H9 (cell line): Measurements from ENCODE around the gene NKD1. TPM values are rescaled to one million over a fixed set of nuclear protein-coding genes. Genes with fewer than 3 reads are reported as not detected.

Source experiments
- DNase-seq: peaks from one replicate; pipeline ENCODE4 v3.0.0-alpha.2; 2017
- H2AFZ ChIP-seq: one replicate; pipeline ENCODE4 v1.6.1; 2013; ENCODE audit warnings: mild to moderate bottlenecking, low read length, control low read depth, moderate library complexity
- H2AK5ac ChIP-seq: 2 replicates; pipeline ENCODE4 v1.6.1; 2013; ENCODE audit warnings: low read length, control low read depth, mixed read lengths; ENCODE audit not compliant: insufficient read length
- H2BK120ac ChIP-seq: one replicate; pipeline ENCODE4 v1.6.1; 2013; ENCODE audit warnings: low read depth, mild to moderate bottlenecking, low read length, control low read depth, inconsistent platforms; ENCODE audit not compliant: poor library complexity, severe bottlenecking
- H2BK12ac ChIP-seq: 2 replicates; pipeline ENCODE4 v1.6.1; 2013; ENCODE audit warnings: low read length, control low read depth, mixed read lengths, low read depth; ENCODE audit not compliant: insufficient read length
- H2BK15ac ChIP-seq: 2 replicates; pipeline ENCODE4 v1.6.1; 2013; ENCODE audit warnings: low read depth, low read length, control low read depth
- H2BK20ac ChIP-seq: one replicate; pipeline ENCODE4 v1.6.1; 2013; ENCODE audit warnings: low read depth, mild to moderate bottlenecking, low read length, control low read depth, inconsistent platforms; ENCODE audit not compliant: poor library complexity, severe bottlenecking
- H2BK5ac ChIP-seq: 2 replicates; pipeline ENCODE4 v1.6.1; 2013; ENCODE audit warnings: low read length, control low read depth, mixed read lengths; ENCODE audit not compliant: insufficient read length
- H3K14ac ChIP-seq: 2 replicates; pipeline ENCODE4 v1.6.1; 2013; ENCODE audit warnings: low read length, control low read depth; ENCODE audit not compliant: insufficient read depth
- H3K18ac ChIP-seq: 2 replicates; pipeline ENCODE4 v1.6.1; 2013; ENCODE audit warnings: low read depth, mild to moderate bottlenecking, mixed read lengths, low read length, control low read depth; ENCODE audit not compliant: insufficient read length
- H3K23ac ChIP-seq: 2 replicates; pipeline ENCODE4 v1.6.1; 2013; ENCODE audit warnings: low read length, control low read depth, mixed read lengths, low read depth; ENCODE audit not compliant: insufficient read length
- H3K23me2 ChIP-seq: 2 replicates; pipeline ENCODE4 v1.6.1; 2013; ENCODE audit warnings: low read depth, mild to moderate bottlenecking, mixed read lengths, low read length, control low read depth; ENCODE audit not compliant: insufficient read length, poor library complexity, severe bottlenecking
- H3K27ac ChIP-seq: 2 replicates; pipeline ENCODE4 v1.5.1; 2013; ENCODE audit warnings: low read length, control low read depth, mixed read lengths, low read depth; ENCODE audit not compliant: insufficient read length
- H3K27me3 ChIP-seq: 2 replicates; pipeline ENCODE4 v1.6.1; 2013; ENCODE audit warnings: low read length, control low read depth, inconsistent platforms; ENCODE audit not compliant: insufficient read depth
- H3K4ac ChIP-seq: 2 replicates; pipeline ENCODE4 v1.6.1; 2013; ENCODE audit warnings: low read depth, mild to moderate bottlenecking, control low read depth, inconsistent platforms, low read length, moderate library complexity
- H3K4me1 ChIP-seq: 2 replicates; pipeline ENCODE4 v1.6.1; 2013; ENCODE audit warnings: low read length, control low read depth, inconsistent platforms; ENCODE audit not compliant: insufficient read depth
- H3K4me2 ChIP-seq: 2 replicates; pipeline ENCODE4 v1.6.1; 2013; ENCODE audit warnings: low read length, control low read depth, mixed read lengths; ENCODE audit not compliant: insufficient read length, insufficient read depth
- H3K56ac ChIP-seq: 2 replicates; pipeline ENCODE4 v1.6.1; 2013; ENCODE audit warnings: low read depth, mild to moderate bottlenecking, mixed read lengths, low read length, control low read depth; ENCODE audit not compliant: insufficient read length
- H3K79me1 ChIP-seq: 2 replicates; pipeline ENCODE4 v1.6.1; 2013; ENCODE audit warnings: low read depth, mild to moderate bottlenecking, moderate library complexity, low read length, control low read depth, inconsistent platforms; ENCODE audit not compliant: insufficient read depth, poor library complexity, severe bottlenecking
- H3K79me2 ChIP-seq: 2 replicates; pipeline ENCODE4 v1.6.1; 2013; ENCODE audit warnings: low read length, control low read depth, inconsistent platforms; ENCODE audit not compliant: insufficient read depth
- H3K9ac ChIP-seq: 2 replicates; pipeline ENCODE4 v1.6.1; 2013; ENCODE audit warnings: low read length, control low read depth, mixed read lengths; ENCODE audit not compliant: insufficient read length; ENCODE audit errors: extremely low read depth
- H3K9me3 ChIP-seq: one replicate; pipeline ENCODE4 v1.6.1; 2013; ENCODE audit warnings: low read depth, low read length, inconsistent platforms; ENCODE audit not compliant: control insufficient read depth
- H3T11ph ChIP-seq: one replicate; pipeline ENCODE4 v1.6.1; 2013; ENCODE audit warnings: mild to moderate bottlenecking, low read length, control low read depth, inconsistent platforms
- H4K20me1 ChIP-seq: one replicate; pipeline ENCODE4 v1.6.1; 2013; ENCODE audit not compliant: control insufficient read depth, insufficient read length, insufficient read depth
- H4K5ac ChIP-seq: 2 replicates; pipeline ENCODE4 v1.6.1; 2013; ENCODE audit warnings: low read depth, mild to moderate bottlenecking, mixed read lengths, low read length, control low read depth; ENCODE audit not compliant: insufficient read length
- H4K8ac ChIP-seq: replicated peaks from 2 replicates; pipeline ENCODE4 v1.6.1; 2013; ENCODE audit warnings: low read length, control low read depth, mixed read lengths, low read depth; ENCODE audit not compliant: insufficient read length
- H4K91ac ChIP-seq: 2 replicates; pipeline ENCODE4 v1.6.1; 2013; ENCODE audit warnings: low read depth, mild to moderate bottlenecking, moderate library complexity, mixed read lengths, low read length, control low read depth; ENCODE audit not compliant: insufficient read length
- H3K27ac Mint-ChIP-seq, 3 experiments: 2 replicates in 2 of 3; 3 replicates in 1 of 3; pipeline ENCODE4 v1.8.0; 2020 to 2021; ENCODE audit warnings: mixed read lengths in 3 of 3, mild to moderate bottlenecking in 1 of 3, moderate library complexity in 1 of 3
- H3K27me3 Mint-ChIP-seq: 2 replicates; pipeline ENCODE4 v1.8.0; 2021; ENCODE audit warnings: low read depth, mild to moderate bottlenecking, moderate library complexity, mixed read lengths
- H3K36me3 Mint-ChIP-seq, 3 experiments: 2 replicates in 2 of 3; 3 replicates in 1 of 3; pipeline ENCODE4 v1.8.0; 2020 to 2021; ENCODE audit warnings: low read depth in 3 of 3, mixed read lengths in 3 of 3; ENCODE audit not compliant: insufficient read depth in 1 of 3
- H3K4me1 Mint-ChIP-seq, 2 experiments: 2 replicates each; pipeline ENCODE4 v1.8.0; 2020; ENCODE audit warnings: mixed read lengths in 2 of 2
- H3K4me3 Mint-ChIP-seq, 2 experiments: 2 replicates in 1 of 2; 3 replicates in 1 of 2; pipeline ENCODE4 v1.8.0; 2020 to 2021; ENCODE audit warnings: mild to moderate bottlenecking in 2 of 2, mixed read lengths in 2 of 2, moderate library complexity in 1 of 2
- H3K9me3 Mint-ChIP-seq, 2 experiments: 2 replicates in 1 of 2; 3 replicates in 1 of 2; pipeline ENCODE4 v1.8.0; 2020; ENCODE audit warnings: mild to moderate bottlenecking in 2 of 2, mixed read lengths in 2 of 2, moderate library complexity in 1 of 2
- WGBS: extraction: QIAGEN DNeasy Blood & Tissue Kit; methylation state at CpG from one replicate; pipeline ENCODE4 v1.1.7; 2013; ENCODE audit warnings: missing lambda C conversion rate, low lambda C conversion rate, mixed read lengths; ENCODE audit not compliant: insufficient read length; ENCODE audit errors: extremely low coverage; 5-methylcytosine and 5-hydroxymethylcytosine counted together
- total RNA-seq: library from RNA; stranded (reverse); gene quantifications from 2 replicates; pipeline ENCODE4 v1.2.1, GENCODE V29; 2021
- TF ChIP-seq, protein P1 (sequence below): fragments of 200-600 bp; sonication (generic); conservative IDR thresholded peaks from 3 replicates; pipeline ENCODE4 v1.8.0; 2021; ENCODE audit warnings: antibody characterized with exemption, mild to moderate bottlenecking

The NKD1 gene
- total RNA-seq, 1 experiment from 2014 or later, result 1.9 TPM

DNA sequence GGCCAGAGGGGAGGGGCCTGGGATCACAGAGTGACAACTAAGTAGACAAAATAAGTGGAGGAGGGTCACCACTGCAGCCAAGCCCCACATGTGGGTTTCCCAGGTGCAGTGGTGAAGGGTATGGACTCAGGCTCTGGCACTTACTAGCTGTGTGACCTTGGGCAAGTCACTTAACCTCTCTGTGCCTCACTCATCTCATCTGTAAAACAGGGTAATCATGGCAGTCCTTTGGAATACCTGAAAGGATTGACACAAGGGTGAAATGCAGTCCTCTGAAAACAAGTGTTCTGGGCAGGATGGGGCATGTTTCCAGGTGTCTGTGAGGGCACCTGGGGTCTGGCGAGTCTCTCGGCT, 55.8 kb downstream of the NKD1 start:
- Histone ChIP-seq H3K79me1 (no peaks in the 10 kb centered on the region), H3K9me3 (no peaks in the 10 kb centered on the region), H4K20me1 (no peaks in the 10 kb centered on the region), H2BK5ac (no peak overlapping the region), H3K79me2 (no peaks in the 10 kb centered on the region), H2AK5ac (no peak overlapping the region), H4K8ac (no peak overlapping the region), H3K4me2 (no peak overlapping the region), H3K23me2 (no peaks in the 10 kb centered on the region), H3K4me1 (no peaks in the 10 kb centered on the region), H2BK120ac (no peak overlapping the region), H3K27me3 (no peaks in the 10 kb centered on the region), H3K9ac (no peak overlapping the region), H4K5ac (no peak overlapping the region), H3K23ac (no peak overlapping the region), H3K27ac (no peak overlapping the region), H4K91ac (no peak overlapping the region), H2BK12ac (no peak overlapping the region), H3K14ac (no peak overlapping the region), H3T11ph (no peak overlapping the region), H2AFZ (no peak overlapping the region), H3K56ac (no peak overlapping the region), H2BK20ac (no peak overlapping the region), H3K18ac (no peak overlapping the region), H2BK15ac (no peak overlapping the region), H3K4ac (no peak overlapping the region)
- no CpG with 5 or more reads among the region's 2 CpGs for WGBS
- no peaks in the 10 kb centered on the region for H3K9me3 Mint-ChIP-seq
- H3K27me3 Mint-ChIP-seq, result peaks cover 11% of the 10 kb centered on the region
- H3K4me1 Mint-ChIP-seq, result peaks cover 18 to 21% of the 10 kb centered on the region in 2 experiments
- TF ChIP-seq, protein P1, sequence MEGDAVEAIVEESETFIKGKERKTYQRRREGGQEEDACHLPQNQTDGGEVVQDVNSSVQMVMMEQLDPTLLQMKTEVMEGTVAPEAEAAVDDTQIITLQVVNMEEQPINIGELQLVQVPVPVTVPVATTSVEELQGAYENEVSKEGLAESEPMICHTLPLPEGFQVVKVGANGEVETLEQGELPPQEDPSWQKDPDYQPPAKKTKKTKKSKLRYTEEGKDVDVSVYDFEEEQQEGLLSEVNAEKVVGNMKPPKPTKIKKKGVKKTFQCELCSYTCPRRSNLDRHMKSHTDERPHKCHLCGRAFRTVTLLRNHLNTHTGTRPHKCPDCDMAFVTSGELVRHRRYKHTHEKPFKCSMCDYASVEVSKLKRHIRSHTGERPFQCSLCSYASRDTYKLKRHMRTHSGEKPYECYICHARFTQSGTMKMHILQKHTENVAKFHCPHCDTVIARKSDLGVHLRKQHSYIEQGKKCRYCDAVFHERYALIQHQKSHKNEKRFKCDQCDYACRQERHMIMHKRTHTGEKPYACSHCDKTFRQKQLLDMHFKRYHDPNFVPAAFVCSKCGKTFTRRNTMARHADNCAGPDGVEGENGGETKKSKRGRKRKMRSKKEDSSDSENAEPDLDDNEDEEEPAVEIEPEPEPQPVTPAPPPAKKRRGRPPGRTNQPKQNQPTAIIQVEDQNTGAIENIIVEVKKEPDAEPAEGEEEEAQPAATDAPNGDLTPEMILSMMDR, result no peak
- DNase-seq, result no peak
- H3K36me3 Mint-ChIP-seq, result no peaks in the 10 kb centered on the region; a peak in 1 of 7 replicates
- peak overlapping the region in 1 of 3 experiments; percentile 73; a peak in 2 of 7 replicates for H3K27ac Mint-ChIP-seq
- H3K4me3 Mint-ChIP-seq, result no peak overlapping the region
